H1 (cell line): ENCODE results near the gene TNS2. TPM values are rescaled to one million over a fixed set of nuclear protein-coding genes. Genes with fewer than 3 reads are reported as not detected.

Experiments
- RAD21 ChIP-seq, 2 experiments: IDR thresholded peaks in 1 of 2; conservative IDR thresholded peaks in 1 of 2; 2 replicates each; pipeline ENCODE4 v1.6.1; 2011; ENCODE audit warnings: low read depth in 2 of 2, low read length in 2 of 2, improper control_type of control experiment in 1 of 2, inconsistent platforms in 1 of 2, mild to moderate bottlenecking in 1 of 2, moderate library complexity in 1 of 2
- SIX5 ChIP-seq: IDR thresholded peaks from 2 replicates; pipeline ENCODE4 v1.6.1; 2011; ENCODE audit warnings: mild to moderate bottlenecking, low read depth, low read length
- TAF7 ChIP-seq: optimal IDR thresholded peaks from 2 replicates; pipeline ENCODE3; 2011; ENCODE audit warnings: low read depth, mild to moderate bottlenecking, inconsistent platforms, low read length, moderate library complexity, borderline replicate concordance
- polyA plus RNA-seq, 7 experiments: library from polyadenylated mRNA; depleted of rRNA in 3 of 7; stranded (reverse) in 5 of 7; unstranded in 2 of 7; fragments of >200 nt in 5 of 7; fragments of 200-250 nt in 2 of 7; gene quantifications; 1 replicate in 5 of 7; 2 replicates in 1 of 7; 4 replicates in 1 of 7; pipeline versions ENCODE4 v1.2.1 to v1.2.3, GENCODE V29; 2011 to 2013; ENCODE audit warnings: missing spikeins in 2 of 7, mixed read lengths in 2 of 7
- total RNA-seq: library from RNA; stranded (reverse); fragmentation: NEBNext Ultra II Directional; extraction: Animal tissue kit (Norgen Biotek cat#: 25700); gene quantifications from 2 replicates; pipeline ENCODE4 v1.2.1, GENCODE V29; 2021

TNS2 gene
- total and polyA plus RNA-seq, 2 of the 8 experiments (the other 6 are each of a cell fraction or from before 2014, with no cell fraction given) = 2.8 to 4.7 TPM

- no peak for TF ChIP-seq RAD21 (IDR thresholded peaks at IDR 0.05 in 1 of 2, conservative IDR thresholded peaks at IDR 0.05 in 1 of 2; ENCODE audit: low read depth in 2 of 2, low read length in 2 of 2)
- TF ChIP-seq SIX5 = no peak
- TF ChIP-seq TAF7 = no peak
These were observed 36.5 kb downstream of the TNS2 start (continued) for GRCh38 chr12:53086361-53086760.
